ENCODE measurements around the gene SCARF2.

The SCARF2 gene

DNA sequence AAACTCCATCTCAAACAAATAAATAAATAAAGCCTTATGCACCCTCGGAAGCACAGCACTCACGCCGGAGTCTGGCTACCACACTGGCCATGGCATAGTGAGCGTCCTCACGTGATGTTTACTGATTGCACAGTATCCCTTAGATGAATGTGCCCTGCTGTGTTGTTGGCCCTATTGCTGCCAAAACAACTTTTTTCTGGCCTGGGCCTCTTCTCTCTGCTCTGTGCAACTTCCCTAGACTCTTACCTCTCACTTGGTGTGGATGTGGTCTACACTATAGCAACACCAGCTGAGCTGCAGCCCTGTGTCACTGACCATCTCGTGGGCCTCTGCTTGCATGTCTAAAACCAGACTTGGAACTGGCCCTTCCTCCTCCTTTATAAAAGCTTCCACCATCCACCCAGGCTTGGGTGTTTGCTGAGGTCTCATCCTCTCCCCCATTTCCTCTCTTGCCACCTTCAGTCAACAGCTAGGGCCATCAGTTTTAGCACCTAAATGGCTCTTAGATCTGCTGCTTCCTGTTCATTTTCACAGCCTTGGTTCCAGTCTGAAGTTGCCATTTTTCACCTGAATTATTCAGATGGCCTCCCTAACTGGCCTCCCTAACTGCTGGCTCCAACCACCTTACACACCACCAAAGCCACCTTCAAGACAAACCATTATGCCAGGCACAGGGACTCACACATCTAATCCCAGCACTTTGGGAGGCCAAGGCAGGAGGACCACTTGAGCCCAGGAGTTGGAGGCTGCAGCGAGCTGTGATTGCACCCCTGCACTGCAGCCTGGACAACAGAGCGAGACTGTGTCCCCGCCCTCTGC lies 34.5 kb downstream of the SCARF2 start:
- TF ChIP-seq CTCF (conservative IDR thresholded peaks at IDR 0.05) (no peak), ZFX (IDR thresholded peaks at IDR 0.05) (no peak)
- H3K27ac ChIP-seq, result no peak overlapping the region

DNA sequence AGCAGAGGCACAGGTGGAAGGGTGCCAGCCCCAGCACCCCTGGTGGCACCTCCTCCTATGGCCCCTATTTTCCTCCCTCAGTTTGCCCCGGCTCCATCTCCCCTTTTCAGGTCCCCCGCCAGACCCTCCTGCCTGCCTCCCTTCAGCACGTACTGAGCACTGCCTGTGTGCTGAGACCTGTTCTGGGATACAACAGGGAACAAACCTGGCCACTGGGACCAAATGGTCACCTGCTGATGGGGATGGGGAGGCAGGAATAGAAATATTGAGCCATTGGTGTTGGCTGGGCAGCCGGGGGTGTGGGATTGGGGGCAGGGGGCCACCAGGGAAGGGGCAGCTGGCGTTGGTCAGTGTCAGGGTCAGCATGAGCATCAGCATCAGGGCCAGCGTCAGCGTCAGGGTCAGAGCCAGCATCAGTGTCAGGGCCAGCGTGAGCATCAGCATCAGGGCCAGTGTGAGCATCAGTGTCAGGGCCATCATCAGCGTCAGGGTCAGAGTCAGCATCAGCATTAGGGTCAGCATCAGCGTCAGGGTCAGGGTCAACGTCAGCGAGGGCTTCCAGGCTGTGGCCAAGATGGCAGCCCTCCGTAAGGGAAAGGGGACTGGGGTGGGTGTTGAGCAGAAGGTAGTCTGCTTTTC lies 36.1 kb downstream of the SCARF2 start:
- no peak for TF ChIP-seq CTCF (conservative IDR thresholded peaks at IDR 0.05)
- TF ChIP-seq ZFX (IDR thresholded peaks at IDR 0.05), result no peak

GRCh38 chr22:20400606-20401375 lies 36.8 kb downstream of the SCARF2 start:
- no peak overlapping the region for H3K27ac ChIP-seq
- no peak for TF ChIP-seq CTCF (conservative IDR thresholded peaks at IDR 0.05)
- no peak for TF ChIP-seq ZFX (IDR thresholded peaks at IDR 0.05)

More for the DNA sequence above, 36.1 kb downstream of the SCARF2 start:
- H3K27ac ChIP-seq, result no peak overlapping the region

- TF ChIP-seq CTCF (conservative IDR thresholded peaks at IDR 0.05) (no peak), ZFX (IDR thresholded peaks at IDR 0.05) (no peak)
- no peak overlapping the region for H3K27ac ChIP-seq
Measured at GRCh38 chr22:20399866-20400605, 37.6 kb downstream of the SCARF2 start.

DNA sequence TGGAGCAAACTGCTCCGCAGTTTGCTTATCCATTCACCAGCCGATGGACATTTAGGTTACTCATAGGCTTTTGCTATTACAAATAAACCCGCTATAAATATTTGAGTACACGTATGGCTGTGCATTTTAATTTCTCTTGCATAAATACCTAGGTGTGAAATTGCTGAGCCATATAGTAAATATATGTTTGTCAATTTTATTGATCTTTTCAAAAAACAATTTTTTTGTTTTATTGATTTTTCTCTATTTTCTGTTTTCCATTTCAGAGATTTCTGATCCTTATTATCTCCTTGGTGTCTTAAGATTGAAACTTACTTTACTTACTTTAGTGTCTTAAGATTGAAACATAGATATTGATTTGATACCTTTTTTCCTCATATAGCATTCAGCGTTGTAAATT lies 39.2 kb downstream of the SCARF2 start:
- TF ChIP-seq ZFX (IDR thresholded peaks at IDR 0.05), result no peak
- no peak for TF ChIP-seq CTCF (conservative IDR thresholded peaks at IDR 0.05)
- no peak overlapping the region for H3K27ac ChIP-seq

GRCh38 chr22:20397498-20397897 lies 40.1 kb downstream of the SCARF2 start:
- TF ChIP-seq CTCF (conservative IDR thresholded peaks at IDR 0.05), result no peak
- TF ChIP-seq ZFX (IDR thresholded peaks at IDR 0.05), result no peak
- H3K27ac ChIP-seq, result no peak overlapping the region

Measured in C4-2B (cell line).